GM12873 (cell line): ENCODE data around the gene COX6B1.

Source experiments
- TF ChIP-seq, protein P1 (sequence below): IDR thresholded peaks from 2 replicates; pipeline ENCODE4 v1.5.1; 2012; ENCODE audit warnings: low read depth, mild to moderate bottlenecking, moderate library complexity, low read length, control low read depth; ENCODE audit not compliant: insufficient read depth; ENCODE audit errors: missing control alignments

The COX6B1 gene

DNA sequence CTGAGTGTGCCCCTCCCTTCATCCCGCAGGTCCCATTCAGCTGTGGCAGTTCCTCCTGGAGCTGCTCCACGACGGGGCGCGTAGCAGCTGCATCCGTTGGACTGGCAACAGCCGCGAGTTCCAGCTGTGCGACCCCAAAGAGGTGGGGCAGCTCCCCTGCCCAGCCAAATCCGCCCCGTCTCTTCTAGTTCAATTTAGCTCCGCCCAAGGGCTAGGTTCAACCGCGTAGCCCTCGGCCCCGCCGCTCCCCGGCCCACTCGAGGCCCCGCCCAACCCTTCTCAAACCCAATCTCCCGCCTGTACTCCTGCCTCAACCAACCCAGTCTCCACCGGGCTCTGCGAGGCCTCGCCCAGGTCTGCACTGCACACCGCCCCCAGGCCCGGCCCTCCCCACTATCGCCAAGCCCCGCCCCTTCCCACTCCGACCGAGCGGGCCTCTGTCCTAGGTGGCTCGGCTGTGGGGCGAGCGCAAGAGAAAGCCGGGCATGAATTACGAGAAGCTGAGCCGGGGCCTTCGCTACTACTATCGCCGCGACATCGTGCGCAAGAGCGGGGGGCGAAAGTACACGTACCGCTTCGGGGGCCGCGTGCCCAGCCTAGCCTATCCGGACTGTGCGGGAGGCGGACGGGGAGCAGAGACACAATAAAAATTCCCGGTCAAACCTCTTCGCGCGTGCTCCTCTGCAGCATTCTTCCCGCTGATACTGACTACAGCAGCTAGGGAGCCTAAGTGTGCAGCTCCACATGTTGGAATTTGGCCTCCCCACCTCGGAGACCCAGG, 3.7 kb upstream of the COX6B1 start:
- TF ChIP-seq, protein P1, sequence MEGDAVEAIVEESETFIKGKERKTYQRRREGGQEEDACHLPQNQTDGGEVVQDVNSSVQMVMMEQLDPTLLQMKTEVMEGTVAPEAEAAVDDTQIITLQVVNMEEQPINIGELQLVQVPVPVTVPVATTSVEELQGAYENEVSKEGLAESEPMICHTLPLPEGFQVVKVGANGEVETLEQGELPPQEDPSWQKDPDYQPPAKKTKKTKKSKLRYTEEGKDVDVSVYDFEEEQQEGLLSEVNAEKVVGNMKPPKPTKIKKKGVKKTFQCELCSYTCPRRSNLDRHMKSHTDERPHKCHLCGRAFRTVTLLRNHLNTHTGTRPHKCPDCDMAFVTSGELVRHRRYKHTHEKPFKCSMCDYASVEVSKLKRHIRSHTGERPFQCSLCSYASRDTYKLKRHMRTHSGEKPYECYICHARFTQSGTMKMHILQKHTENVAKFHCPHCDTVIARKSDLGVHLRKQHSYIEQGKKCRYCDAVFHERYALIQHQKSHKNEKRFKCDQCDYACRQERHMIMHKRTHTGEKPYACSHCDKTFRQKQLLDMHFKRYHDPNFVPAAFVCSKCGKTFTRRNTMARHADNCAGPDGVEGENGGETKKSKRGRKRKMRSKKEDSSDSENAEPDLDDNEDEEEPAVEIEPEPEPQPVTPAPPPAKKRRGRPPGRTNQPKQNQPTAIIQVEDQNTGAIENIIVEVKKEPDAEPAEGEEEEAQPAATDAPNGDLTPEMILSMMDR = no peak

DNA sequence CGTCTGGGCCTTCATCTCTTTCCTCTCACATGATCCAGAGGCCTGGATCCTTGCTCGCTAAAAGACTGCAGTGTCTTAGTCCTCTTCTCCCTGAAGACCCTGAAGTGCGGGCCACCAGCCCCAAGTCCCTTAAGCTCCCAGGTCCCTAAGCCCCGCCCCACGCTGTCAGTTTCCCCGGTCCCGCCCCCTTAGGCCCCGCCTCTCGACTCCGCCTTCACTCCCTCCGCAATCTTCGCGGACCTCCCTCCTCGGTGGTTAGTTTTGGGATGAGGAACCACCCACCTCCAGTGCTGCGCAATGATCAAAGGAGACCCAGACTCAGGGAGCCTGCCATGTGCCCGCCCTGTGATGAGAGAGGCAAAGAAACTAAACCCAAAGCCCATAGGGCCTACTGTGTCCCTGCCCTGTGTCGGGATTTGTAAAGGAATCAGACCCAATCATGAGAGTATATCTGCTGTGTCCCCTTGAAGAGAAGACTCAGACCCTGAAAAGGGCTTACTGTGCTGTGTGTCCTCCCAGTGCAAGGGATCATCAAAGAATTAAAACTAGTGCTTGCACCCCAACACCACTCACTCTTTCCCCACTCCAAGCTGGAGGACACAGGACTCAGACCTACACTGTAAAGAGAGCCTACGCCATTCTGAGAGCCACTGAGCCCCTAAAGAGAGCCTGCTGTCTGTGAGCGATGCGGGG, 3.0 kb upstream of the COX6B1 start:
- TF ChIP-seq, protein P1 = no peak

DNA sequence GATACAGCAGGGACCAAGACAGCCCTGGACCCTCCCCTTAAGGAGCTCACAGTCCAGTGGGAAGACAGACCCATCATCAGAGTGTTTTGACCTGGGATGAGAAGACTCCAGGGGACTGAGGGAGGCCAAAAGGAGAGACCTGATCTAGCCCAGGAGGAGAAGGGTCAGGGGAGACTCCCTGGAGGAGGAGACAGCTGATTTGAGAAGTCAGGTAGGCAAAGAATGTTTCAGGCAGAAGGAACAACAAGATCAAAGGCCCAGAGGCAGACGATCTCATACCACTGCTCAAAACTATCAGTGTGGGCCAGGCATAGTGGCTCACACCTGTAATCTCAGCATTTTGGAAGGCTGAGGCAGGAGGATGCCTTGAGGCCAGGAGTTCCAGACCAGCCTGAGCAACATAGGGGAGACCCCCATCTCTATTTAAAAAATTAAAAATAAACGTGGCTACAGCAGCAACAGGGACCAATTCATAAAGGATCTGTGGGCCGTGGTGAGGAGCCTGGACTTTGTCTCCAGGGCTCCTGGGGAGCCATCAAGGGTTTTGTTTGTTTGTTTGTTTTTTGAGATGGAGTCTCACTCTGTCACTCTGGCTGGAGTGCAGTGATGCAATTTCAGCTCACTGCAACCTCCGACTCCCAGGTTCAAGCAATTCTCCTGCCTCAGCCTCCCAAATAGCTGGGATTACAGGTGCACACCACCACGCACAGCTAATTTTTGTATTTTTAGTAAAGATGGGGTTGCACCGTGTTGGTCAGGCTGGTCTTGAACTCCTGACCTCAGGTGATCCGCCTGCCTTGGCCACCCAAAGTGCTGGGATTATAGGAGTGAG, 2.2 kb upstream of the COX6B1 start:
- TF ChIP-seq, protein P1 = no peak

DNA sequence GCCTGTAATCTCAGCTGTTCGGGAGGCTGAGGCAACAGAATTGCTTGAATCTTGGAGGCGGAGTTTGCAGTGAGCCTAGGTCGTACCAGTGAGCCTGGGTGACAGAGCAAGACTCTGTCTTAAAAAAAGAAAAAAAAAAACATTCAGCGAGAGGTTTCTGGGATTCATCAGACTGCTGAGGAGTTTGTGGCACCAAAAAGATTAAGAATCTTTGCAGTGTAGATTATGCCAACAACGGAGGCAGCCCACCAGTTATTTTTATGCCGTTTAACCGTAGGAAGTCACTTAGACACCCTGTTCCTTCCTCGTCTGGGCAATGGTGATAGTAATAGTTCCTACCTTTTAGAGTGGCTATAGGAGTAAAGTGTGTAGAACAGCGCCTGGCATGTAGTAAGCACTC, 2.5 kb downstream of the COX6B1 start:
- TF ChIP-seq, protein P1 = no peak

DNA sequence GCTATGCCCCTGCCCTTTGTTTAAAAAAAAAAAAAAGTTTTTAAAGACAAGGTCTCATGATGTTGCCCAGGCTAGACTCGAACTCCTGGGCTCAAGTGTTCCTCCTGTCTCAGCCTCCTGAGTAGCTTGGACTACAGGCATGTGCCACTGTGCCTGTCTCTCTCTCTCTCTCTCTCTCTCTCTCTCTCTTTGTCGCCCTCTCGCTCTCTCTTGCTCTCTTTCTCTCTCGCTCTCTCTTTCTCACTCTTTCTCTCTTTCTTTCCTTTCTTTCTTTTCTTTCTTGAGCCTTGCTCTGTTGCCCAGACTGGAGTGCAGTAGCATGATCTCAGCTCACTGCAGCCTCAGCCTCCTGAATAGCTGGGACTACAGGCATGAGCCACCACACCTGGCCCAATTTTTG, 7.5 kb downstream of the COX6B1 start:
- TF ChIP-seq, protein P1 = no peak

DNA sequence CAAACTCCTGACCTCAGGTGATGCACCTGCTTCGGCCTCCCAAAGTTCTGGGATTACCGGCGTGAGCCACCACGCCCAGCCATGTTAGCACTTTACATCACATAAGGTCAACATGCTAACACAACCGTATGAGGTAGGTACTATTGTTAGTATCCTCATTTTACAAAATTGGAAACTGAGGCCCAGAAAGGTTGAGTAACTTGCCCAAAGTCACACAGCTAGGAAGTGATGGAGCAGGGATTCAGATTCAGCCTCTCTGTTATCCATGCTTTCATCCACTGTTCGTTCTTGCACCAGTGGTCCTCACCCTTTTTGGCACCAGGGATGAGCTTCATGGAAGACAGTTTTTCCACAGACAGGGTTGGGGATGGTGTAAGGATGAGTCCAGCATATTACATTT, 8.6 kb downstream of the COX6B1 start:
- TF ChIP-seq, protein P1 = no peak
